Measurements from ENCODE around the gene SCUBE1.

SCUBE1 gene

DNA sequence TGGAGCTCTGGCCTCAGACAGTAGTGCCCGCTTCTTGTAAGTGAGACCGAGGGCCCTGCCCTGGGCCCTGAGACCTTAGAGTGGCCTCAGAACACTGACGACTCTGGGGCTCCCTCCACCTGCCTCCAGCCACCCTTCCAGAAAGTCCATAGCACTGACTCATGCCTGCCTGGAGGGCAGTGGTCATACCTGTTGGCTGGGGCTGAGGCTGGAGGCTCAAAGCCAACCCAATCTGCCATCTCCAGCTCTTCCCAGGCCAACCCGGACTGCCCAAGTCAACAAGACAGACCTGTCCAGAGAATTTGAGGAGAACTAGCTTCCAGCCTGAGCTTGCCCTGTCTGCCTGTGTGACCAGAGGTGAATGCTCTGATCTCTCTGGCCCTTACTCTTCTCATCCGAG, 89.3 kb downstream of the SCUBE1 start:
- FAIRE-seq = no peak

DNA sequence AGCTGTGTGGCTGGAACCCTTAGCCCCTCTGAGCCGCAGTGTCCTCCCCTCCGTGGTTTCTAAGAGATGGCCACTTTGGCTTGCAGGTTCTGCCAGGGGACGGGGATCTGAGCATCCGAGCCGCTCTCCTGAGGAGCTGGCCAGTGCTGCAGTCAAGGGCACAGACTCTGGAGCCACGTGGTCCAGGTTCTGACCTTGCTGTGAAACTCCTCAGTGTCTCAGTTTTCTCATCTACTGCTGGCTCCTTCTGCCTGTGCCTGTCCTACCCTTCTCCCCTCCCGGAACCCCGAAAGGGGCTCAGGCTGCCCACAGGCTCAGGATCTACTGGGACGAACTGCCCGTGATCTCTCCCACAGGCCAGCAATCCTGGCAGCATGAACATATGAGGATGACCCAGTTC, 90.9 kb downstream of the SCUBE1 start:
- no peak for FAIRE-seq

DNA sequence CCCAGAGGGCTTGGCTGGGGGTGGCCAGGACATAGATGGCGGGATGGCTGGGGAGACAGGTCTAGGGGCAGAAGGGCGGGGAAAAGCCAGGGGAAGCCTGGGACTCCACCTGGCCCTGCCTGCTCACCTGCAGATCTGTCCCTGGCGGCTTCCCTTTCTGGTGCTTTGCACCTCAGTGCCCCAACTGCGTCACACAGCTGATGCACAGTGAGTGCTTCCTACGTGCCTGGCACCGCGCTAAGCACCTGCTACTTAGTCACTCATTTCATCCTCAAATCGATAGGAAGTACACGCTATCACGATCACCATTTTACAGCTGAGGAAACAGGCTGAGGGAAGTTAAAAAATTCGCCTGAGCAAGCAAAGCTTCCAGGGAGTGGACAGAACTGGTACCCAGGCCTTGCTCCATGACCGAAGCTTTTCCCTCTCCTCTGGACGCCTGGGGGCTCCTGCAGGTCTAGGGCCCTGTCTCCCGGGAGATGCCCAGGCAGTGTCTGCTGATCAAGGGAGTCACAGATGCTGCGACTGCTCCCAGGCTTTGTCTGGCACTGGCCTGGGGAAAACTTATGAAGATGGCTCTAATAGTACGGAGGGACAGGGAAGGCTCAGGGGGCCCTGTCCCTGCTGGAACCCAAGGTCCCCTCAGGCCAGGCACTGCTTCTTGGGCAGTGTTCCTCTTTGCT, 93.2 kb downstream of the SCUBE1 start:
- FAIRE-seq = no peak

DNA sequence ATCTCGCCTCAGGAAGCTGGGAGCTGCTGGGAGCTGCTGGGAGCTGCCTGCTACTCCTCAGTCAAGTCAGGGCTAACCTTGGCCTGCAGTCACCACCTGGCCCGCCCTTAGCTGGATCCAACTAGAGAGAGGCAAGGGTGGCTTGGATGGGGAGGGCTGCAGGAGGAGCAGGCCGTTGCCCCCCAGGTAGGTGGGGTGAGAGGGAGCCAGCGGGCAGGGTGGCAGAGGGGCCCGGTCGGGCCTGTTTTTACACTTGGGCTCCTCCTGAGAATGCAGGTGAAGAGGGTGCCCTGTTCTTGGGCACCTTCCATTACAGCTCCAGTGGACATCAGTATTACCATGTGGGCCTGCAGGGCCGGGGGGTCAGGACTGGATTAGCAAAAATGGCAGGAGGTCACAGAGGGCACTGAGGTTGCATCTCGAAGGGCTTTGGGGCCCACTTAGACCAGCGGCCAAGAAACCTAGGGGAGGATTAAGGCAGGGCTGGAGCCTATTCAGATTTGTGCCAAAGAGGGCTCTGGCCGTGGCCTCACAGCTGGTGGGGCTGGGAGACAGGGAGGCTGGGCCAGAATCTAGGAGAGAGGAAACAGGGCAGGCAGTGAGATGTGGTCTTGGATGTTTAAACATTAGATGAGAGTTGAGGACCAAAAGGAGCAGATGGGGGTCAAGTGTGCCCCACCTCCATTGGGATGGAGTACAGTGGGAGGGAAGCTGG, 95.5 kb downstream of the SCUBE1 start:
- FAIRE-seq = no peak

DNA sequence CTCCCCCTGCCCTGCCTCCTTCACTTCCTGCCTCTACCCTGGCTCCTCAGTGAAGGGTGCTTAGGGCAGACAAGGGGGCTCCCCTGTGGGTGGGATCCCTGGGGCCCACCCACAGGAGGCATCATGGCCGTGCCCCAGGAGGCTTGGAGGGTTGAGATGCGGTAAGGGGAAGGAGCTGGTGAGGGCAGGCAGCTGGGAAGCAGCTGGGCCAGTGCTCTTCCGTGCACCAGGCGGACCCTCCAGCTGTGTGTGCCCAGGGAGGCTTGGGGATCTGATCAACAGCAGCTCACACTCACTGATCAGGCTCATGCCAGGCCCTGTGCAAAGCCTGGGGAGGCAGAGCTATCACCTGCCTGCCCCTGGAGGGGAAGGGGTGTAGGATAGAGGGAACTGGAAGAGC, 97.0 kb downstream of the SCUBE1 start:
- FAIRE-seq = no peak

DNA sequence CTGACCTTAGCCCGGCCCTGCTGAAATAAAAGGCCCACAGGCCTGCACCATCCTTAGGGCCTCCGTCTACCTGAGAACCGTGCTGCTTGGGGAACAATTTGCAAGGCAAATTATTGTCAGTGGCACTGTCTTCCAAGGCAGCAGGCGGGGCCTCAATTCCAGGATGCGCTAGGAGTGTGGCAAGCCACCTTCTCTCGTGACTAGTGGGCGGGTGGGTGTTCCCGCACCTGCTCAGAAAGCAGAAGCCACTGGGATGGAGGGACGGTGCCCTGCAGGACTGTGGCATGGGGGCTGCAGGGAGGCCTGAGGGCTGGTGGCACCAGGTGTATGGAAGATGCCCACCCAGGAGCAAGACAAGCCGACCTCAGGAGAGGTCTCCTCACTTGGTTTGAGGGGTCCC, 97.5 kb downstream of the SCUBE1 start:
- no peak for FAIRE-seq

DNA sequence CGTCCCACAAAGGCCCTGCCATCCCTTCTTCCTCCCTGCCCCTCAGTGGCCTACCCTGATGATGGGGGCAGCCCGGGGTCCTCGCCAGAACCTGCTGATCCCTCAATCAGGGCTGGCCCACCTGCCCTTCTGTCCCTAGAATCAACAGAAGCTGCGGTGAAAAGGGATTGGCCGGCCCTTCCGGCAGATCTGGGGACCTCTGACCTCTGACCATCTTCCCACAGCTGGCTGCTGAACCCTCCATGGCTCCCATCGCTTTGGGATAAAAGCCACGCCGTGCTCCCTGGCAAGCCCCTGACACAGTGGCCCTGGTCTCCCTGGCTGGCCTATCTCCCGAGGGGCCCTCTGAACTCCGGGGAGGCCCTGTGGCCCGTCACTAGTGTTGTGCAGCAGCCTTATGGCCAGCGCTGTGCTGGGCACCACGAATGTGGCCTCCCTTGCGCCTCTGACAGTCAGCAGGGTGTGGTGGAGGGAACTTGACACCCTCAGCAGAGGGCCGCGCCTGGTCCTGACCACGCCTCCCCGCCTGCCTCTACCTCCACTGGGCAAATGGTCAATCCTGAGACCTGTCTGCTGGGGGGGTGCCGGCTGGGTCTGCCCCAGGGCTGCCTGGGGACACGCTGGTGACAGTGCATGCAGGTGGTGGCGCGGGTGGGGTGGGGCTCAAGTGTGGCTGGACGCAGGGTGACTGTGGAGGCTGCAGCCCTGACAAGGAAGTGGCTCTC, 98.2 kb downstream of the SCUBE1 start:
- no peak for FAIRE-seq

DNA sequence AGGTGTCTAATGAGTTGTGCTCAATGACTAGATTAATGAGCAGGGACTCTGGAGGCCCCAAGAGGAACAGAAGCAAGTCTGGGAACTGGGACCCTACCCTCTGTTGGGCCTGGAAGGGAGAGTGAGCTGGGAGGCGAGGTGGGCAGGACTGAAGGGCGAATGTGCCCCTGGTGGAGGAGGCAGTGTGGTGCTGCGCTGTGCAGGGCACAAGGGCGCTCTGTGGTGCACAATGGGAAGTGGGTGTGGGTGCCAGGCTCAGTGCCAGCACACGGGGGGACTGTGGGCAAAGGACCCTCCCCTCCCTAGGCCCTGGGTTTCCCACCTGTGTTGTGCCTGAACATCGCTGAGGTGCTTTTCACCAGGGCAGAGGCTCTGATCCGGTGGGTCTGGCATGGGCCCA, 98.8 kb downstream of the SCUBE1 start:
- FAIRE-seq = no peak

DNA sequence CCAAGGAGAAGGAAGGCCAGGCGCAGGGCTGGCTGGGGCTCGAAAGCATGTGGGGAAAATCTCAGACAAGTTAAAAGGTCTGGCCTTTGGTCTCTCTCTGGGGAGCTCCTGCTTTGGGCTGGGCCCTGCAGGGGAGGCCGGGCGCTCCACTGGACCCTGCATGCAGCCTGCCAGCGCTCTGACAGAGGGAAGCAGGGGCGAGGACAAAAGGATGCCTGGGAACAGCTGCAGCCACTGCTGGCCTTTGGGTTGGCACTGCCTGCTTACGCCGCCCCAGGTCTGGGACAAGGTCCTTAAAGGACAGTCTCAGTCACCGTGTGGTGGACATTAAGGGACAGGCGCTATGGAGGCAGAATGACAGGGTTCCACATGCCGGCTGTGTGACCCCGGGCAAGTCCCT, 99.8 kb downstream of the SCUBE1 start:
- FAIRE-seq = no peak

DNA sequence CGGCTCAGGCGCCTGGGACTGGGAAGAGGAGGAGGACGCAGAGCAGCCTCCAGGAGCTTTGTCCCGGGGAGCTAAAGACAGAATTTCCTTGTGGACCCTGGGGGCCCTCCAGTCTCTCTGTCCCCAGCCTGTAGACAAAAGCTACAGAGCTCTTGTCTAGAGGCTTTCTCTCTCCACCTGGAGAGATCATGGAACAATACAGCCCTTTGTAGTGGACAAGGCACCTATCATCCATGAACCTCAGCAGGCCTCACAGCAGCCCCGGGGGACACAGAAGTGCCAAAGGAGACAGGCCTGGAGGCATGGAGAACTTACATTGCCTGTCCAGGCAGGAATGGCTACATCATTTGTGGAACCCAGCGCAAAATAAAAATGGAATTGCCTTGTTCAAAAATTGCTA, 100.5 kb downstream of the SCUBE1 start:
- no peak for FAIRE-seq

DNA sequence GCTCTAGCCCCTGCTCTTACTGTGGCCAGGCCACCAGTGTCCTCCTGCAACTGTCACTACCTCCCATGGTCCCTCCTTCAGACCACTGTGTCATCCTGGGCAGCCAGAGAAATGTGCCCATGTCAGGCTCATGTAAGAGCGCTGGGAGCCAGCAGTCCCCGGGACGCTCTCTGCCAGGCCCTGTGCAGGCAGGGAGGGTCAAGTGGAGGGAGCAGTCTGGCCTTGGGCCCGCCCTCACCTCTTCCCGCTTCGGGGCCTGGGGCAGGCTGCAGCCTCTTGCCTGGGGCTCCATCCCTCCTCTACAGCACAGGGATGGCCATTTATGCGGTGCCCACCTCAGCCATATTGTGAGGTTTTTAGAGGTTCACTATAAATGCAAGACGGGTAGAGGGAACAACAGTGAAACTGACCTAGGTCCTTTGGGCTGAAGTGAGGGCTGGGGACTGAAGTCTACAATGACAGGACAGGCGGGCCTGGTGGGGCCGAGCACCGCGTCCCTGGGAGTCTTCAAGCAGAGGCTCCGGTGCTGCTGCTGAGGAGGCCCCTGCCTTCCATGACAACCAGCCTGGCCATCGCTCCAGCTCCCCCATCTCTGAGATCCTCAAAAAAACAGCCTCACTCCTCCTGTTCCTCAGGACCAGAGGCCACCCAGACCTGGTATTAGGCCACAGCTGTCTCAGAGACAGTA, 101.3 kb downstream of the SCUBE1 start:
- no peak for FAIRE-seq

DNA sequence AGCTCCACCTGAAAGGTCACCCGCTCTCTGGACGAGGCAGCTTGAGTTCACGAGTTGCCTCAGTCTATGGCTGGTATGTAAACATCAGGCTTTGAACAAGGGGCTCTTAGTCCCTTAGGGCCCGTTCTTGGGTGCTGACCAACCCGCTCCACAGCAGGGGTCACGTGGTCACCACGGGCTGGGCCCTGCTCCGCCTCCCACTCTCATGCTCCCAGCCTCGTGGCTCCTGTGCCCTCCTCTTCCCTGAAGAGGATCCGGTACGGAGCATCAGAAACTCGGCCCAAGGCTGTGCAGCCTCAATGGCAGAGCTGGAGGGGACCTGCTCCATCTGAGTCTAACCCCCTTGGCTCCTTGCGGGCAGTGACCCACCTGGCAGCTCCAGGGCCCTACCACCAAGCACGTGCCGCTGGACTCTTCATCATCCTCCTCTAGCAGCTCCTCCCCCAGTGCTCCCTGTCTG, 102.0 kb downstream of the SCUBE1 start:
- no peak for FAIRE-seq

DNA sequence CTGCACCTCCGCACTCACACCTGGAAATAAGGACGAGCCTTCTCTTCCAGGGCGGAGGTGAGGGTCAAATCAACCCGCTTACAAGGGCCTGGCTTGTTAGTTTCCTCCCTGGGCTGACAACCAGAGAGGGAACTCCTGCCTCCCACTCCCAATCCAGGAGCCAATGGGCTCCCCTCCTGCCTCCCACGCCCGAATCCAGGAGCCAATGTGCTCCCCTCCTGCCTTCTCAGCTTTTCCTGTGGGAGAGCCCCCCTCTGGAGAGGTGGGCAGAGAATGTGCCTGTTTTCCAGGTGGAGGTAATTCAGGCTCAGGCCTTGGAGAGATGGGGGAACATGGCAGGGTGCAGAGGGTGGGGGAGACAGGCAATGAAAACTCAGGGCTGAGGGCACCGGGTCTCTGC, 102.6 kb downstream of the SCUBE1 start:
- no peak for FAIRE-seq

DNA sequence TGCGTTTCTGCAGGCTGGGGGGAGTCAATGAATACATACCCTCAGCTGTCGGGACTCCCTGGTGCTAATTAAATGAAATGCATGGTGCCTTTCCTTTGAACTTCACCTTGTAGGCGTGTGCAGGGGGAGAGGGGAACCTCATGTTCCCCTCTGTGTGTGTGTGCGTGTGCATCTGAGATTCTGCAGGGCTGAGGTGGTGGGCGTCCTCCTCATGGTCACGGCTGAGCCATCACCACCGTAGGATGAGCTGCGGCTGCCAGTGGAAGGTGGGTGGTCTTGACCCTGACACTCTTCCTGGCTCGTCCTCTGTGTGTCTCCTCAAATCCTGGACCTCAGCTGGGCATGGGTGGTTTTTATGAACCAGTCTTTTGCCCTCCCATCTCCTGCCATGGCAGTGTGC, 103.2 kb downstream of the SCUBE1 start:
- FAIRE-seq = no peak

DNA sequence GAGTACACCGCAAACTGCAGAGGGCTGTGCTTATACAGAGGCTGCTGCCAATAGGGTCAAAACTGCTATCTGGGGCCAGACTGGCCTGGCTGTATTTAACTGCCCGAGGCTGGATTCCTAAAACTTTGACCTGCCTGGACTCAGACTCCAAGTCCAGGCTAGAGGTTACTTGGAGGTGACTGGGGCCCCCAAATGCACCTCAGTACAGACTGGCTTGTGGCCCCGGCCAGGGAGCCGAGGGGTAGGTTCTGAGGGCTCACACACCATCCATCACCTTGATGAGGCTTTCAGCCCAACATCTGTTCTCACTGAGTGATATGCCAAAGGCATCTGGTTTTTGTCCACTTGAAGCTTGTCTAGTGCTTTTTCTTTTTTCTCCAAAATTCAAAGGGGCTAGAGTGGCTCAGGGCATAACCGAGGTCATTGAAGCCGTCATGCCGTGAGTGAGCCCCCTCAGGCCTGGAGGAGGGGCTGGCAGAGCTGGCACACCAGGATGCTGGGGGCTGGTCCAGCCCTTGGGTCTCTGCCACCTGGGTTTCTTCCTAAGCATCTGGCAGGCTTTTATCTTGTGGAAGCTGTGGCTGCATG, 103.9 kb downstream of the SCUBE1 start:
- FAIRE-seq = no peak

DNA sequence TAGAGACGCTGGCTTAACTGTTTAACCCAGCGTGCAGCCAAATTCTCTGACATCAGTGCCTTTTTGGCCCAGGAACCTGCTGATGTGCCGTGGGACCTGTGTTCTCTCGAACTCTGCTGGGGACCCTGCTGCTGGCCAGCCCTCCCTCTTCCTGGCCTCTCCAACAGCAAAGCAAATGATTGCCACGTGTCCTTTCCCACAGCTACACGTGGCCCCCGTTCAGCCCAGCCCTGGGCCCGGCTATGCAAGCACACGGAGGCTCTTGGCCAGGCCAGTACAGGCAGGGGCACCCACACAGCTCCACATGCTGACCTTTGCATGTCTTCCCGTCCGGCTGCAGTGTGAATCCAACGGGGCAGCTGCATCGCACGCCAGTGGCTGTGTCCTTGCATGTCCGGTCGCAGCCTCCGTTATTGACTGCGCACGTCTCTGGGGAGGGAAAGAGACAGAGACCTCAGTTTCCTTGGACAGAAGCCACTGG, 104.6 kb downstream of the SCUBE1 start:
- FAIRE-seq = no peak

DNA sequence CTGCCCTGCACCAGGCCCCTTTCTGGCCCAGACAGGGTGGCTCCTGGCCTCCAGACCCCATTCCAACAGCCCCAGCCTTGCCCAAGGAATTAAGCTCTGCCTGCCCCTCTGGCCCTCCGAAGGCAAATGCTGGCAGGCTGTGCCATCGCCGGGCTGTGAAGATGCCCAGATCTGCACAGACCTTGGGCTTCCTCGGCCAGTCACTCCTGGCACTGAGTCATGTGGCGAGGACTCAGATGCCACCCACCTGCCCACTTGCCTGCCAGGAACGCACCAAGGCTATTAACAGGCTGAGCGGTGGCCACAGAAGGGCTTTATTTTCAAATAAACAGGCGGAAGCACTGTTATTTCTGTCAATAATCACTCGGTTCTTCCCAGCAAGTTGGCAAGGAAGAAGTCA, 105.9 kb downstream of the SCUBE1 start:
- no peak for FAIRE-seq

DNA sequence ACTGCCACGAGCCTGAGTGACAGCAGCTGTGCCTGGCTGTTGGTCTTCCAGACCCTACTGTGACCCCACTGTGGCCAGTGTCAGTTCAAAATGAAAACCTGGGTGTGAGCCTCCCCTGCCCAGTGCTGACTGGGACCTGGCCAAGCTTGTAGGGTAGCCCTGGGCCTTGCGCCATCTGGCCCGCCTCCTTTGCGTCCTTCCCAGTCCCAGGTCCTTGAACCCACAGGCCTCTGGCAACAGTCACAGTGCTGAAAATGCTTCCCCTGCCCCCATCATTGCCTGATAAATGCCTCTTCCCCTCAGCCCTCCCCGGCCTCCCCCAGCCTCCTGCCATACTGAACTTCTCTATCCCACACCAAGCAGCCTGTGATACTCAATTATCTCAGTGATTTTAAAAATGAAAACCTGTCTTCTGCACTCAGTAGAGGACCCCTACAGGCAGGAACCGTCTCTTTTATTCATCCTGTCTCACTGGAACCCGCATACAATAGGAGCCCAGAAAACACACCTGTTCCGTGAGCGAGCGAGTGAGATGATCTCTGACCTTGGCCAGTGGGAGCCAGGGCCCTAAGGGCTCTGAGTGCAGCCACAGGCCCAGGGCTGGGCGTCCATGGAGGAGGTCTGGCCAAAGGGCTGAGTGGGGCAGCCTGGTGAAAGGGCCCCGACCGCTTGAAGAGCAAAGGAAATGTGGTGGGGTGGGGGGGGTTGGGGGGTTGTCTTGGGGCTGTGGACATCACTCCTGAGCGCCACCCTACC, 106.6 kb downstream of the SCUBE1 start:
- no peak for FAIRE-seq

DNA sequence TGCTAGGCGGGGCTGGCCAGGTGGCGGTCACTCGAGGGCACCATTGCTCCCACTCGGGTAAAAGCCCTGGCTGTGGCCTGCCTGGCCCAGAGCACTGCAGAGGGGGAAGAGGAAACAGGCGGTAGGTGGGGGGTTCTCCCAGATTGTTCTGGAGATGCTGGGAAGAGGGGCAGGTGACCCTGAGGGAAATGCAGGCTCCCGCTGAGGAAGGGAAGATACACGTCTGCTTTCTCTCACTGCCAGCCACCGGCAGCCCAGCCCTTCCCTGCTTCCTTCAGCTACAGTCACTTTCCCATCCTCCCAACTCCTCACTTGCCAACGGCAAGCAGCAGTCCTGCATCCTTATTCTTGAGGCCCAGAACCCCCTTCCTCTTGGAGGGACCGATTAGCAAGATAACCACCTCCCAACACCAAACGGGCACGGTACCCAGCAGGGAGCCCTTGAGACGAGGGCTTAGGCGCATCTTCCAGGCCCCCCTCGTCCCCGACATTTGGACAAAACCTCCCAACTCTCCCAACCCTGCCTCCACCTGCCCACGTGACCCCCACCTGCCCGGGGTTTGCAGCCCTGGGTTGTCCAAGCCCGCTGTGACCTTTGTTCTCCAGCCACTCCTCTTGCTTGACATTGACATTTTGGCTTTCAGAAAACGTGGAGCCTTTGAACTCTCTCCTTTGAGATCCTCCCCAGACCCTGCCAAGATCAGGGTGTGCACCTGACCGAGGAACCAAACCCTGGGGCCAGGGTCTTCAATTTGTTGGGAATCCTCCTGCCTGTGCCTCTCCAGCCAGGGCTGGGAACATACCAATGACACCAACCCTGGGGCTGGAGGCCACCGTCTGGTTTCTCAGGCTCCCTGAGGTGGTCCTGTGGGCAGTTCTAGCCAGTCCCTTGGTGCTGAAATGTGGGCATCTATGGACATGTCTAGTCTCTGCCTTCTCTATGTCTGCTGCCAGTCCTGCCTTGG, 107.4 kb downstream of the SCUBE1 start:
- FAIRE-seq = no peak

DNA sequence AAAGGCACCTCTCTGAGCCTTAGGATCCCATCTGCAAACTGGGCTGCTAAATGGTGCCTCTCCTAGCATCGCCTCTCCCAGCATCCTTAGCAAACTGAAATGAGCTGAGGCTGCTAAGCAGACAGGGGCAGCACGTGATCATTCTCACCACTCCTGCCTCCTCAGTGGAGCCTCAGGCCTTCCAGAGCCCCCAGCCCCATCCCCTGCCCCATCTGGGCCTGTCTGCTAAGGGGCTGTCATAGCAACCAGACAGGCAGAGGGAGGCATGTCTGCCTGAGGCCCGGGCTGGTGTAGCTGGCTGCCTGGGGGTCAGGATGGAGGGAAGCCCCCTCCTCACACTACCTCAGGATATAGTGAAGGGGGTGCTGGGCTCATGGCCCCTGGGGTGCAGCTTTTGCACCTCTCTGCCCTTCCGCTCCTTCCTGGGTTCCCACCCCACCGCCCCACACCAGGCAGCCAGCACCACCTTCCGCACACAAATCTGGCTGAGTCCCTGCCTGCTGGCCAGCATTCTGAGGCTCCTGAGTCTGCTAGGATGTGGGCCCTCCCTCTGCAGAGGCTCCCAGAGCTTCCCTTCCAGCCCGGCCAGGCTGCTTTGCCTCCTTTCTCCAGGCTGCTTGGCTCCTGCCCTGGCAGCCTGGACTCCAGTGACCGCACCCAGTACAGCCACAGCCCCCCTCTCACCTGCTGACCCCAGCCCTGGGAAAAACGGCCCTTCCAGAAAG, 108.7 kb downstream of the SCUBE1 start:
- FAIRE-seq = no peak

All from islet of Langerhans (tissue), 1 donor.